HG02938 (cell line): ENCODE results near the gene ZMIZ1.

Source experiments
- ATAC-seq: cut with Tn5 transposase; IDR thresholded peaks from one replicate; pipeline ENCODE4 v1.9.1; 2021; ENCODE audit warnings: mild to moderate bottlenecking, moderate library complexity; ENCODE audit not compliant: unreplicated experiment

Gene ZMIZ1

GRCh38 chr10:79050896-79051555 lies 17.7 kb upstream of the ZMIZ1 start:
- ATAC-seq, result no peak

- ATAC-seq, result no peak
These were observed 17.0 kb upstream of the ZMIZ1 start for GRCh38 chr10:79051766-79052165.

- no peak for ATAC-seq
These were observed 16.3 kb upstream of the ZMIZ1 start for GRCh38 chr10:79052291-79053080.

- ATAC-seq, result no peak
These were observed 15.7 kb upstream of the ZMIZ1 start for GRCh38 chr10:79053081-79053434.

DNA sequence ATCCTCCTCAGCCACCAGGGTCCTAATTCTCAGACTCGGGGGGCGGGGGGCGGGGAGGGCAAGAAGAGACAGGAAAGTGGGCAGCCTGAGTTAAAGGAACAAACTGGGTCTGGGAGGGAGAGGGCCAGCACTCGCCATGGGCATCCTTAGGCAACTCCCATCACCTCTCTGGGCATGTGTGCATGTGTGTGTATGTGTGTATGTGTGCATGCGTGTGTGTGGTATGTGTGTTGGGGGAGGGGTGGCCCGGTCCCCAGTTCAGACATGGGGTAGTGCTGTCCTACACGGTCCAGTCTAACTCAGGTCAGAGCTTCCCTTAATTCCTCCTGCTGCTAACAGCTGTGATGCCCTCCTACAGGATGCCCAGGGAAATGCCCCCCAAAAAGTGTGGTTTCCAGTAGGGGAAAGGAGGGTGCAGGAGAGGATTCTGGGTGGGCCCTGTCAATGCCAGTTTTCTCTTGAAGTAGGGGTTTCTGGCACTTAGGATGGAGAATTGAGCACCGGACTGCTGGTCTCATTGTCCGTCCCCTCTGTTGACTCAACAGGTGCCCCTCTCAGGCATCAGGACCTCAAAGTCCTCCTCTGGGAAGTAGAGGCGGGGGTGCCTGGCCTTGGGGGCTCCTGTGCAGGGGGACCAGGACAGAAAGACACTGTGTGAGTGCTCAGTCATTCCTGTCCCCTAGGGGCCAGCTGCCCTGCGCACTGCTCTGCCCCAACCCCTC lies 15.1 kb upstream of the ZMIZ1 start:
- ATAC-seq, result no peak

GRCh38 chr10:79054203-79055099 lies 14.3 kb upstream of the ZMIZ1 start:
- ATAC-seq, result no peak

GRCh38 chr10:79055100-79055782 lies 13.5 kb upstream of the ZMIZ1 start:
- no peak for ATAC-seq

GRCh38 chr10:79055892-79056291 lies 12.9 kb upstream of the ZMIZ1 start:
- no peak for ATAC-seq

DNA sequence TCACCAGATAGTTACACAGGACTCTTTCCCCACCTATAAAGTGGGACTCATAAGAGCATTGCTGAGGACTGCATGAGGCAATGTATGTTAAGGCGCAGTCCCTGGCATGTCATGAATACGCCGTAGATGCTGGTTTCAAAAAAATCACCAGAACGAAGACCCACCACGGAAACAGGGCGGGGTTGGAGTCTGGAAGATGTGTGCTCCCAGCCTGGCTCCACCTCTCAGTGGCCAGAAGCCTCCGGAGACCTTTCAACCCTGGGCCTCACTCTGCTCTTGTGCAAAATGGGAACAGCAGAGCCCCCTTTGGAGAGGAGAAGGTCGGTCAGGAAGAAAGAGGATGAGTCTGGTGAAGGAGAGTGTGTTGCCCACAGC lies 12.4 kb upstream of the ZMIZ1 start:
- no peak for ATAC-seq

DNA sequence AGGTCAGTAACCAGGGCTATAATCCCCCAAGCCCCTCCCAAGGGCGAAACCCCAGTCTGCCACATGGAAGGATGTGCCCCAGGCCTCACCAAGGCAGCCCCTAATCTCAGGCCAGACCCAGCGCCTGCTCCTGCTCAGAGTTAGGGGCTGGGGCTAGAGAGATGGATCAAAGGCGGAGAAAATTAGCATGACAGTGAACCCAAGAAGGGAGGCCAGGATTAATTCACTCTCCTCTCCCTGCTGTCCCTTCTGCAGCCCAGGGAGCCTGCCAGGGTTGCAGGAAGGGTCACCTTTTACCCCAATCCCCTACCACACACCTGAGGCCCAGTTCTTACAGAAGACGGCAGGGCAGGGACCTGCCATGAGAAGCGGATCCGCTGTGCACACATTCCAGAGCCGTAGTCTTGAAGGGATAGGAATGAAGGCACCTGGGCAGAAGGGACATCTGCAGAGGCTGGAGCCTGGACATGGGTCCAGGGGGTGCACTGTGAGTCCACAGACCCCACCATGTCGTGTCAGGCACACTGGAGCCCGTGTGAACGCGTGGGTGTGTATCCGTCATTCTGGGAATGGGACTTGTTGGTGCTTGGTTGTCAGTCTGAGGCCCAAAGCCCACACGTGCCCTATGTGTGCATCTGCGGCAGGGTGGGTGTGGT lies 11.9 kb upstream of the ZMIZ1 start:
- ATAC-seq, result no peak

DNA sequence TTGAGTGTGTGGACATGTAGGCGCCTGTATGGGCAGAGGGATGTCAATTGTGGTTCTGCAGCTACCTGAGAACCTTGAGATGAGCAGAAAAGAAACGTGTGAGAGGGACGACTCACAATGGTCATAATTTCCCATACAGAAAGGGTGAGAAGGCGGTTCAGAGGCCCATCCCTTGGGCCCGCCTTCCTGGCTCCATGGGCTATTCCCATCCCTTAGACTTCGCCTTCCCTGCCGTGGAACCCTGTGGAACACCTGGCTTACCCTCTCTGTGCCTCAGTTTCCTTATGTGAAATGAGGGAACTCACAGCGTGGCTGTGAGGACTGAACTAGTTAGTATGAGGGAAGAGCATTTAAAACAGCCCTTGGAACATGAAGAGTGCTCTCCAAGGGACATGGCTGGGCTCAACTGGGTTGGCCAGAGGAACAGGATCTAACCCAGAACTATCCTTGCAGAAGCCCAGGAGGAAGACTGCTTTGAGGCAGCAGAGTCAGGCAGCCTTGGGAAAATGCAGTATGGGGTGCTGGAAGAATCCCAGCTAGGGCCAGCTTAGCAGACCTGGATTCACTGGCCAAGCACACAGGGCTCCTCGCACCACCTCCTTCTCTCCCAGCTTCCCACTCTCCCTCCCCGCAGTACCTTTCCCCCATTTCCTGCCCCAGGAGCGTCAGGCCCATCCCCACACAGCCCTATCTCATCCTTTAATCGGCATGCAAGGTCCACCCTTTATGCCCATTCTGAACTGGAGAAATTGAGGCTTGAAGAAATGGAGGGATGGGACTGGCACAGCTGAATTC lies 11.1 kb upstream of the ZMIZ1 start:
- no peak for ATAC-seq

DNA sequence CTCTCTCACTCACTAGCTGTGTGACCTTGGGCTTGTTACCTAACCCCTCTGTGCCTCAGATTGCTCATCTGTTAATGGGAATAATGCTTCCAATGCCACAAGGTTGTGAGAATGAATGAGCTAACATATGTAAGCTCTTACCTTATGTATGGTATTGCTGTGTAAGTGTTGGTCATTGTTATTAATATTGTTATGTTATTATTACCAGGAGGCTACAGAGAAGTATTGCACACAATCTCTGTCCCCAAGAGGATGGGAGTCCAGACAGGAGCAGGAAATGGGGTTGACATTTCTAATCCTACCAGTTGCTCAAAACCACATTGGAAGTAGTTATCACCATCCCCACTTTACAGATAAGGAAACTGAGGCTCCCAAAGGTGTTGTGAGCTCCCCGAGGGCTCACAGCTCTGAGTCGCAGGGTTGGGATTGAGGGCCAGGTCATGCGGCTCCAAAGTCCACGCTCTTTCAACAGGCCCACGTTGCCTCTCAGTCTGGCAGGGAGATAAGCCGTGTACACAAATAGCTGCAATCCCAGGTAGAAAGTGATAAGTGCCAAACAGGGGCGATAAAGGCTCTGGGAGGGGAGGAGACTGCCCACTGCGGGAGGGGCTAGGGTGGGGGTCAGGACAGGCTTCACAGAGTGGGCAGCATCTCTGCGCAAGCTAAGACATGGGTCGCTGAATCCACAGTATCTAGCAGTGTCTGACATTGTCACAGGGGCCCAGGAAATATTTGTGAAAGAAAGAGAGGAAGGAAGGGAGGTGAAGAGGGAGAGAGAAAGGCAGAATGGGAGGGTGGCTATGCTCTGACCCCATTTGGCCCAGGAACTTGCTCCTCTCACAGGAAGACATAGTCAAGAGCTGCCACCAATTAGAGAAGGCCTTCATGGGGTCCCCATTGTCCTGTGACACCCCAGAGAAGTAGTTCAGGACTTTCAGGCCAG lies 9.6 kb upstream of the ZMIZ1 start:
- ATAC-seq, result no peak

DNA sequence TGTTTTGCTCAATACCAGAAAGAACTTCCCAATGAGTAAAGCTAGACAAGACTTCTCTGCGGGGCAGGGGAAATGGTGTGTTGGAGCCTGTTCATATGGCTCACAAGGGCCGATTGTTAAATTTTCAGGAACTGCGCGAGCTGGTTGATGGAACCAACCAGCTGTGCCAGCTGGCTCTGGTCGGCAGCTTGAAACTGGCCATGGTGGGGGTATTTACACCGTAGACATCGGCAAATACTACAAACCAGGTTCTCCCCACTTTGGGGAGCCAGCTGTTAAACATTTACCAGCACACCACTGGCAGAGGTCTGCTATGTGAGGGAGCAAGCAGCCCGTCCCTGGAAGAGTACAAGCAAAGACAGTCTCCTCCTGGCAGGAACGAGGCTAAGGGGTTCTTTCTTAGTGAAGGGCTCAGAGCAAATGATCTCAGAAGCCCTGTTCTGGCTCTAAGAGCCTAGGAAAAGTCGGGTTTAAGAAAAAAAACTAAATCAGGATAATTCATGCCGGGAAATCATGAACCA lies 8.8 kb upstream of the ZMIZ1 start:
- ATAC-seq, result no peak

- no peak for ATAC-seq
These were observed 8.0 kb upstream of the ZMIZ1 start for GRCh38 chr10:79060641-79061255.

GRCh38 chr10:79061441-79062315 lies 7.1 kb upstream of the ZMIZ1 start:
- ATAC-seq, result no peak

DNA sequence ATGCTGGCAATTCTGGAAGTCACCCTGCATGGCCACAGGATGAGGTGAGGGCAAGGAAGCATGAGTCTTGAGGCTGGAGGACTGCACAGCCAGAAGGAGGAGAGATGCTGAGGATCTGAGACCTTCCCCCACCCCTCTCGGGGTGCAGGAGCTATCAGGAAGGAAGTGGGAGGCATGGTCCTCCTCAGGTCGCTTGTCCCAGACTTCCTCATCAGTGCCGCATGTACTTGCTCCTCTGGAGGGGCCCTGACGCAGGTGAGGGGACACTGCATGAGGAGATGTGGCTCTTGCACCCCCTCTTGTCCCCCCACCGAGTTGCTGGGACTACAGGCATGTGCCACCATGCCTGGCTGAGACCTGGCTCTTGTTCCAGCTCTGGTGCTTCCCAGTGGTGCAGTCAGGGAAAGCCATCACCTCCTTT lies 5.7 kb upstream of the ZMIZ1 start:
- no peak for ATAC-seq
